ENCODE data around the gene PLEKHN1. TPM values are rescaled to one million over a fixed set of nuclear protein-coding genes. Genes with fewer than 3 reads are reported as not detected.
A peak's percentile ranks its signal among the peaks of the same experiment; 100 is the strongest.

PLEKHN1 gene
- total and polyA plus RNA-seq, 8 donors: 0.11 to 5.1 (median 0.55) TPM

GRCh38 chr1:959731-960362, 6.4 kb upstream of the PLEKHN1 start:
- Histone ChIP-seq H3K4me1 (peaks cover 7 to 44% of the 10 kb centered on the region in 2 donors), H3K4me3 (peak overlapping the region; percentile 73 to 100), H3K27ac (no peak overlapping the region), H3K27me3 (peaks cover 0 to 13% of the 10 kb centered on the region in 2 donors), H3K9me3 (no peaks in the 10 kb centered on the region), H3K36me3 (peaks cover 0 to 47% of the 10 kb centered on the region in 2 donors)
- ATAC-seq: peak; percentile 5
- intact Hi-C loops (cut with DNase I): no loop called here
- TF ChIP-seq CTCF (IDR thresholded peaks at IDR 0.05): no peak
- no peak for DNase-seq

GRCh38 chr1:960363-961131, 5.7 kb upstream of the PLEKHN1 start, which contains the start of gene KLHL17:
Gene KLHL17, plus strand, starts transcription at chr1:960584. Its CDS starts 110 bp downstream, at chr1:960694.
- no peaks in the 10 kb centered on the region for H3K9me3 ChIP-seq
- peaks cover 0 to 42% of the 10 kb centered on the region in 2 donors for H3K36me3 ChIP-seq
- H3K27ac ChIP-seq: no peak within 1 kb of the TSS
- intact Hi-C loops (cut with DNase I): no loop called here
- peak within 1 kb of the TSS; percentile 73 to 100 for H3K4me3 ChIP-seq
- peak in 3 of 4 donors; percentile 41 to 98 (median 78) for DNase-seq
- no peak for TF ChIP-seq CTCF (IDR thresholded peaks at IDR 0.05)
- H3K27me3 ChIP-seq: peaks cover 0 to 14% of the 10 kb centered on the region in 2 donors
- ATAC-seq: peak; percentile 70
- H3K4me1 ChIP-seq: peaks cover 7 to 44% of the 10 kb centered on the region in 2 donors

- no peak for TF ChIP-seq CTCF (IDR thresholded peaks at IDR 0.05)
- intact Hi-C loops (cut with DNase I): no loop called here
- no peaks in the 10 kb centered on the region for H3K9me3 ChIP-seq
- H3K27ac ChIP-seq: no peak overlapping the region
- ATAC-seq (no peak), DNase-seq (no peak)
- H3K4me3 ChIP-seq: peak overlapping the region; percentile 57 to 73
- peaks cover 0 to 21% of the 10 kb centered on the region in 2 donors for H3K27me3 ChIP-seq
- peaks cover 0 to 36% of the 10 kb centered on the region in 2 donors for H3K36me3 ChIP-seq
- H3K4me1 ChIP-seq: peaks cover 11 to 50% of the 10 kb centered on the region in 2 donors
Measured at GRCh38 chr1:961132-961669, 5.1 kb upstream of the PLEKHN1 start.

- no peak for TF ChIP-seq CTCF (IDR thresholded peaks at IDR 0.05)
- peaks cover 12 to 52% of the 10 kb centered on the region in 2 donors for H3K4me1 ChIP-seq
- H3K27me3 ChIP-seq: peaks cover 0 to 35% of the 10 kb centered on the region in 2 donors
- intact Hi-C loops (cut with DNase I): no loop called here
- peaks cover 0 to 26% of the 10 kb centered on the region in 2 donors for H3K36me3 ChIP-seq
- no peaks in the 10 kb centered on the region for H3K9me3 ChIP-seq
- H3K4me3 ChIP-seq: no peak overlapping the region
- DNase-seq (no peak), ATAC-seq (no peak)
- H3K27ac ChIP-seq: no peak overlapping the region
Measured at GRCh38 chr1:962381-963300, 3.6 kb upstream of the PLEKHN1 start.

Data from left lung (tissue), 10 donors.